HG03196 (cell line): Measurements from ENCODE around the gene MAP7.
"Not testable (repeated sequence)": the region's sequence is repeated elsewhere in the genome, so short reads cannot be mapped to it uniquely, and the experiment has no call there.

Experiments used
- ATAC-seq: cut with Tn5 transposase; IDR thresholded peaks from one replicate; pipeline ENCODE4 v1.9.1; 2021; ENCODE audit not compliant: unreplicated experiment

MAP7 gene

DNA sequence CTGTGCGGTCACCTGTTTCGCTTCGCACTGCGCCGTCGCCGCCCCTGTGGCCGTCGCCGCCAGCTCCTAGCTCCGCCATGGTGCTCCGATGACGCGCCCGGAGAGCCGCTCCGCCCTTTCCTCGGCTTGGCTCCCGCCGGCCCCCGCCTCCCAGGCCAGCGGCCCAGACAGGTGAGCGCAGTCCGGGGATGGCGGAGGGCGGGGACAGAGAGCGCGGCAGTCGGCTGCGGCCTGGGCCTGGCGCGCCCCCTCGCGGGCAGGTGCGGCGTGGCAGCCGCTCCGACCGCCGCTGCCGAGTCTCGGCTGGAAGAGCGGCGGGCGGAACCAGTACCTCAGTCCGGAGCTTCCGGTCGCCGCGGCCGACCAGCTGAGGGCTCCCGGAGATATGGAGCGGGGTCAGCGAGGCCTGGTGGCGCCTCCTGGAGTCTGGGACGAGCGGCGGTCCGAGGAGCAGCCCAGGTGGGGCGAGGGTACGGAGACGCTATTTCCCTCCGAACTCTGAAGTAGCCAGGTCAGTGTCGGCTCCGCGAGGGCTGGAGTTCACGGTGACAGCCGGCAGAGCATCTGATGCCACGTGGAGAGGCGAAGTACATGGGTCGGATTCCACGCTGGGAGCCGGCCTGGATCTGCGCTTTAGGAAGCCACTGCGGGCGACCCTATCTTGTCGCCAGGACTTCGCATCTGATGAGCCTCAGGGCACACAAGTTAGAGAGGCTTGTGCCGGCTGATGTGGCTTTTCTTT is at the start of gene MAP7:
TSS of gene MAP7 (minus strand) at position 93 of the 742 bp plus-strand sequence. CDS start at position 79, 14 bp downstream.
- peak; percentile 79 for ATAC-seq

GRCh38 chr6:136599329-136600011 is 49.2 kb upstream of the MAP7 start:
- no peak for ATAC-seq

- ATAC-seq: no peak
Observed at GRCh38 chr6:136598048-136598447, 47.8 kb upstream of the MAP7 start.

DNA sequence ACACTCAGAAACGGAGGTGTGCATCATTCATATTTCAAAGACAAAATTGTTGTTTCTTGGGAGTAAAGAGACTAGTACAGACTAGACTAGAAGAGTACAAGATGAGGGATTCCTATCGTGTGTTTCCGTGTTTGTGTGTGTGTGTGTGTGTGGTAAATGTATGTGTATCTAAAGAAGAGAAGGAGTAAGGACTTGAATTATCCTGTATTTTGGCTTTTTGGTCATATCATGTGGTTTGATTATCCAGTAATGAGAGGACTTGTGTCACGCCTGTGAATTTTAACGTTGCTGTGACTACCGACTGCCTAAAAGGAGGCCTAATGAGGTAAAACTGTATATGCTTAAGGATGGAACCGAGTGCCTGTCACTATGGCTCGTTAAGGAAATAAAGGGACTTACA is 44.4 kb upstream of the MAP7 start:
- no peak for ATAC-seq

DNA sequence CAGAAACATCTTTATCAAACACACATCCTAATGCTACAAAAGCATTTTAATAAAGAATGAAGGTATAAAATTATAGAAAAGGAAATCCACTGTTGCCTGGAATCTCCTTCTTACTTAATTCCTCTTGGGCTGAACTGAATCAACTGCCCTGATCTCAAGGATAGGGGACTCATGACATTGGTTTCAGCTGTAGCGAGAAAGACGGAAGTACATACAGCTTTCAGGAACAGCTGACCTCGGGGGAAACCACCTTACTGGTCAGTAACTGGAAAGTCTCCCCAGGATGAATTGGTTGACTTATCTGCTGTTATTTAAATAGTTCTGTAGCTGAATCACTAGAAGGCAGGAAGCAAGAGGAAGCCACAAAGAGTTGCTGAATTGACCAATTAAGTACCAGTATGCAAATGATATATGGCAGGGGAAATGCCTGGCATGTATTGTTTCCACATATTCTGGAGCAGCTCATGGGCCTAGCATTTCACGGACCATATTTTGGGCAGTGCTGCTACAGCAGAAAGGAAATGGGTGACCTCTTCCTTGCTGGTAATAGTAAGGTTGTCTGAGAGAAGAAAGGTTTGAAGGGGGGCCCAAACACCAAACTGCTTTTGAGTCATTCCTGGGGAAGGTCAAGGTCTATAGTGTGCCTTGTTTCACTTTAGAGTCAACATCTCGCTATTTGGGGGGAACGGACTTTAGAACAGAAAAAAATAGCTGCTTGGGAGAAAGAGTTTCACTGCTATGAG is 43.7 kb upstream of the MAP7 start:
- peak; percentile 95 for ATAC-seq

DNA sequence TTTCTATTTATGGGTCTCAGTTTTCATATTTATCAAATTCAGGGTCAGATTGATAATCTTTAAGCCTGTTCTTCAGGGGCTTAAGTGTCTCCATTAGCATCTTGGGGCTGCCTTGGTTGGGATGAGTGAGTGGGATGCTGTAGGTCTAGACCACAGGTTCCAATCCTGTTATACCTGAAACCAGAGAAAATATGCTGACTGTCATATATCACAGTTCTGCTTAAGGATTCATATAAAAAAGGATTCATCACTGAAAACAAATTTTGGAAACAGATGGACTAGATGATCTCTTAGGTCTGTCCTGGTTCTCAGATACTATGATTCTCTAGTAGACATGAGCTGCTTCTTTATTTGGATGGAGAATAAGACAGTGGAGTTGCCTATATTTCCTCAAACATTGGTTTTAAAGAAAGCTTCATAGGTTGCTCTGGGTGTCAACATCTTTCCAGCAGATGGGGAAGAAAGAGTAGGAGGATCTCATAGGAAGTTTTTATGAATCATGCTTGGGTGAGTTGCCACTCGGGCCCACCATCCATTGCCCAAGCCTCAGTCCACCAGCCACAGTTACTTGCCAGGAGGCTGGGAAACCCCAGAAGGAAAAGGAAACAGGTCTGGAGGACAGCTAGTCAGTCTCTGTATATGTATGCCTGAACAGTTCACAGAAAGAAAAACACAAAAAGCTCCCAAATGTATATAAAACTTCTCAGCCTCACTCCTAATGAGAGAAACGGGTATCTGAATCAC is 42.9 kb upstream of the MAP7 start:
- ATAC-seq: no peak

GRCh38 chr6:136591617-136592016 is 41.4 kb upstream of the MAP7 start:
- no peak for ATAC-seq

- ATAC-seq: not testable (repeated sequence)
Observed at GRCh38 chr6:136590846-136591245, 40.6 kb upstream of the MAP7 start.

DNA sequence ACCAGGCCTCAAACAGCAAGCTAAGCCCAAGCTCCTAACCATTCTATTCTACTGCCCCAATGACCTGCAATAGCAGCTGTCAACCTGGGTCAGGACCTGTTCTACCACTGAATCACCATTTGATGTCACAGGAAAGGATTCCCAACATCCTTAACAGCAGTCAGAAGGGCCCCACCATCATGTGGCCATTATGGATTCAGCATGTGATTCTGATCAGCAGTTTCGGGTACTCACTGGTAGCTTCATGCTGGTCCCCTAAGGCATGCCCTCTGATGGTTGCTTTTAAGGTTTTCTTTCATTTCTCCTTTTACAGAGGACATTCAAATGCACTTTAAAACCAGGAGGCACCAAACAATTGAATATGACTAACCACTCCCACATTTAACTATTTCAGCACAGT is 37.3 kb upstream of the MAP7 start:
- ATAC-seq: no peak

- no peak for ATAC-seq
Observed at GRCh38 chr6:136586295-136586694, 36.1 kb upstream of the MAP7 start.

- ATAC-seq: not testable (repeated sequence)
Observed at GRCh38 chr6:136585523-136585922, 35.3 kb upstream of the MAP7 start.

GRCh38 chr6:136584290-136584689 is 34.1 kb upstream of the MAP7 start:
- ATAC-seq: not testable (repeated sequence)

GRCh38 chr6:136582711-136583471 is 32.7 kb upstream of the MAP7 start:
- no peak for ATAC-seq

DNA sequence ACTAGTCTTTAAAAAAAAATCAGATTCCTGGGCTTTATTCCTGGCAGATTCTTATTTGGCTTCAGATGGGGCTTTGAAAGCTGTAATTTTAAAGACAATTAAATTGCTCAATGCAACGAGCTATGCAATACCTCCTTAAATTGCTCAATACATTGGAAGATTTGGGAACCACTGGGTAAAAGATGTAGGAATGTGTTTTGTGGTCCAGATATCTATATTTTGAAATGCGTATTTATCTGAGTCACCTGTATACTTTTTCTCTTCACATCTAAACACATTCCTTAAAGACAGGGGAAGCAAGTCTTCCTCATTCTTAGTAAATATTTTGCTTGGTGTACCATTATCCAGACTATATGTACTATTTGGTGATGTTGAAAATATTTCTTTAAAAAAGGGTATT is 29.6 kb upstream of the MAP7 start:
- no peak for ATAC-seq

- ATAC-seq: no peak
Observed at GRCh38 chr6:136576821-136577220, 26.6 kb upstream of the MAP7 start.

GRCh38 chr6:136571496-136571895 is 21.3 kb upstream of the MAP7 start:
- no peak for ATAC-seq

DNA sequence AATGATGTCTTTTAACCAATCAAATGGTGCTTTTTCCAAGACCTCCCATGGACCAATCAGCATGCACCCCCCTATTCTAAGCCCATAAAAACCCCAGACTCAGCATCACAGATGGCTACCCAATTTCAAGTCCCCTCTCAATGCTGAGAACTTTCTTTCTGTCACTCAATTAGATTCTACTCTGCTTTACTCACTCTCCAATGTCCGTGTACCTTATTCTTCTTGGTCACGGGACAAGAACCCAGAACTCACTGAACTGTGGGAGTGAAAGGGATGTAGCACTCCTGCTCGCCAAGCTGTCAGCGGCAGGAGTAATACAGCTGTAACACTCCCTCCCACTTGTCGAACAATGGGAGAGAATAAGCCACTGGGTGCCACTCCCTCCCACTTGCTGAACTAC is 20.8 kb upstream of the MAP7 start:
- ATAC-seq: no peak

GRCh38 chr6:136568129-136568528 is 17.9 kb upstream of the MAP7 start:
- ATAC-seq: no peak

GRCh38 chr6:136567688-136568087 is 17.5 kb upstream of the MAP7 start:
- ATAC-seq: no peak

DNA sequence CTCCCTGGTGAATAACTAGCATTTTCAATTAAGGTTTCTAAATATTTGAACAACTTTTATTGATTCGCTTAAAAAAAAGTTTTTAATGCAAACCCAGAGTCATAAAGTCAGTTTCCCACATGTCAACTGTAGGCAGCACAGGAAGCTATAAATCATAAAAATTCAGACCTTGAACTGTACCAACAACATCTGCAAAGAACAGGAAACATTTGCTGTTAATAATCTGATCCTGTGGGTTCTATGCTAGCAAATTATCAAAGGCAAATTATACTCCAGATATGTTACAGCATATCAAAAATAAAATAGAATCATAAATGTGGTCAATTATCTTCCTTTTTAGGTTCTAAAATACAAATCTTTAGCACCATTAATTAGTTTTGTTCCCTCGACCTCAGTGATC is 16.6 kb upstream of the MAP7 start:
- no peak for ATAC-seq
